ENCODE results near the gene ZNF311.
"Not testable (repeated sequence)": the region's sequence is repeated elsewhere in the genome, so short reads cannot be mapped to it uniquely, and the experiment has no call there.

The ZNF311 gene

GRCh38 chr6:28982476-28983266 is 22.4 kb downstream of the ZNF311 start:
- DNase-seq (ENCODE audit: low spot score), result peak; percentile 49

GRCh38 chr6:28981833-28982475 is 23.2 kb downstream of the ZNF311 start:
- DNase-seq (ENCODE audit: low spot score), result peak; percentile 64

GRCh38 chr6:28981431-28981832 is 23.7 kb downstream of the ZNF311 start:
- DNase-seq (ENCODE audit: low spot score), result peak; percentile 44

GRCh38 chr6:28980852-28981430 is 24.2 kb downstream of the ZNF311 start:
- DNase-seq (ENCODE audit: low spot score), result peak; percentile 72

GRCh38 chr6:28980137-28980851 is 24.8 kb downstream of the ZNF311 start:
- no peak for DNase-seq (ENCODE audit: low spot score)

- no peak for DNase-seq (ENCODE audit: low spot score)
Measured at GRCh38 chr6:28979679-28980078, 25.4 kb downstream of the ZNF311 start.

- DNase-seq (ENCODE audit: low spot score), result no peak
Measured at GRCh38 chr6:28978959-28979561, 26.1 kb downstream of the ZNF311 start.

- DNase-seq (ENCODE audit: low spot score), result no peak
Measured at GRCh38 chr6:28978133-28978491, 27.0 kb downstream of the ZNF311 start.

- peak; percentile 60 for DNase-seq (ENCODE audit: low spot score)
Measured at GRCh38 chr6:28977341-28978132, 27.6 kb downstream of the ZNF311 start.

- no peak for DNase-seq (ENCODE audit: low spot score)
Measured at GRCh38 chr6:28976677-28977076, 28.4 kb downstream of the ZNF311 start.

- DNase-seq (ENCODE audit: low spot score), result no peak
Measured at GRCh38 chr6:28974505-28974904, 30.6 kb downstream of the ZNF311 start.

- not testable (repeated sequence) for DNase-seq (ENCODE audit: low spot score)
Measured at GRCh38 chr6:28970056-28970455, 35.1 kb downstream of the ZNF311 start.

- no peak for DNase-seq (ENCODE audit: low spot score)
Measured at GRCh38 chr6:28969129-28969528, 36.0 kb downstream of the ZNF311 start.

GRCh38 chr6:28968476-28968875 is 36.6 kb downstream of the ZNF311 start:
- no peak for DNase-seq (ENCODE audit: low spot score)

- DNase-seq (ENCODE audit: low spot score), result no peak
Measured at GRCh38 chr6:28965706-28966105, 39.4 kb downstream of the ZNF311 start.

GRCh38 chr6:28960846-28961500 is 44.1 kb downstream of the ZNF311 start:
- DNase-seq (ENCODE audit: low spot score), result no peak

GRCh38 chr6:28958561-28959243 is 46.4 kb downstream of the ZNF311 start:
- not testable (repeated sequence) for DNase-seq (ENCODE audit: low spot score)

GRCh38 chr6:28957795-28958314 is 47.3 kb downstream of the ZNF311 start:
- DNase-seq (ENCODE audit: low spot score), result not testable (repeated sequence)

GRCh38 chr6:28956331-28956730 is 48.8 kb downstream of the ZNF311 start:
- DNase-seq (ENCODE audit: low spot score), result no peak

Data from GM03348 (cell line).